IMR-90 (cell line): ENCODE results near the gene OFD1. TPM values are rescaled to one million over a fixed set of nuclear protein-coding genes. Genes with fewer than 3 reads are reported as not detected.

Experiments used
- ATAC-seq: fragments of 200-7000 bp; cut with Tn5 transposase; 2 replicates; pipeline ENCODE4 v1.9.1; 2020; ENCODE audit warnings: low read depth, mild to moderate bottlenecking, moderate library complexity
- BruUV-seq: library from RNA; stranded (reverse); fragments of 400-500 nt; replicated peaks from 2 replicates; lab custom pipeline; 2021; lab: Mats Ljungman, UMichigan
- CTCF ChIA-PET: fragments of 300-600 bp; formaldehyde crosslinking; extraction: SDS; loops from one replicate; lab custom pipeline; 2021; ENCODE audit warnings: antibody characterized with exemption; lab: Yijun Ruan, JAX
- POLR2A ChIA-PET: fragments of 300-600 bp; sonication (Branson Sonifier 250); formaldehyde crosslinking; loops from one replicate; lab custom pipeline; 2022; ENCODE audit warnings: antibody characterized with exemption; ENCODE audit not compliant: unreplicated experiment; lab: Charles Lee
- DNase-seq: peaks from one replicate; pipeline ENCODE4 v3.0.0; 2013
- H2AFZ ChIP-seq: replicated peaks from 2 replicates; pipeline ENCODE3; 2013; ENCODE audit warnings: low read length, mild to moderate bottlenecking; ENCODE audit not compliant: poor library complexity
- H2AK5ac ChIP-seq: 2 replicates; pipeline ENCODE4 v1.6.1; 2013; ENCODE audit warnings: low read depth, low read length, inconsistent platforms
- H2AK9ac ChIP-seq: replicated peaks from 2 replicates; pipeline ENCODE3; 2013; ENCODE audit warnings: mild to moderate bottlenecking, low read depth, low read length, moderate library complexity; ENCODE audit not compliant: poor library complexity
- H2BK120ac ChIP-seq: 2 replicates; pipeline ENCODE4 v1.6.1; 2013; ENCODE audit warnings: low read depth, low read length, inconsistent platforms
- H2BK15ac ChIP-seq: 3 replicates; pipeline ENCODE4 v1.6.1; 2013; ENCODE audit warnings: low read depth, low read length, inconsistent platforms
- H2BK20ac ChIP-seq: 2 replicates; pipeline ENCODE4 v1.6.1; 2013; ENCODE audit warnings: low read depth, mild to moderate bottlenecking, inconsistent platforms, low read length, moderate library complexity
- H2BK5ac ChIP-seq: 2 replicates; pipeline ENCODE4 v1.6.1; 2013; ENCODE audit warnings: mild to moderate bottlenecking, low read depth, low read length, inconsistent platforms; ENCODE audit not compliant: poor library complexity, severe bottlenecking
- H3K14ac ChIP-seq: replicated peaks from 2 replicates; pipeline ENCODE4 v1.6.1; 2013; ENCODE audit warnings: low read depth, low read length, inconsistent platforms
- H3K18ac ChIP-seq: 2 replicates; pipeline ENCODE4 v1.6.1; 2013; ENCODE audit warnings: low read depth, low read length, control low read depth
- H3K23ac ChIP-seq: 2 replicates; pipeline ENCODE4 v1.6.1; 2013; ENCODE audit warnings: low read depth, low read length, inconsistent platforms
- H3K27ac ChIP-seq: 2 replicates; pipeline ENCODE4 v1.5.1; 2013; ENCODE audit warnings: mild to moderate bottlenecking, control low read depth, low read length; ENCODE audit not compliant: insufficient read depth
- H3K27me3 ChIP-seq: 2 replicates; pipeline ENCODE4 v1.6.1; 2013; ENCODE audit warnings: low read length; ENCODE audit not compliant: control insufficient read depth, insufficient read depth
- H3K36me3 ChIP-seq: 2 replicates; pipeline ENCODE4 v1.6.1; 2013; ENCODE audit warnings: low read length, mixed read lengths; ENCODE audit not compliant: control insufficient read depth, insufficient read depth
- H3K4ac ChIP-seq: 2 replicates; pipeline ENCODE4 v1.6.1; 2013; ENCODE audit warnings: low read depth, low read length, inconsistent platforms
- H3K4me1 ChIP-seq: 2 replicates; pipeline ENCODE4 v1.6.1; 2013; ENCODE audit warnings: low read length, mixed read lengths; ENCODE audit not compliant: control insufficient read depth, insufficient read depth
- H3K4me2 ChIP-seq: 2 replicates; pipeline ENCODE4 v1.6.1; 2013; ENCODE audit warnings: low read depth, mild to moderate bottlenecking, control low read depth, low read length, moderate library complexity
- H3K4me3 ChIP-seq: 2 replicates; pipeline ENCODE4 v1.5.1; 2013; ENCODE audit warnings: low read depth, mild to moderate bottlenecking, control low read depth, low read length, moderate library complexity; ENCODE audit not compliant: insufficient read depth
- H3K56ac ChIP-seq: 2 replicates; pipeline ENCODE4 v1.6.1; 2013; ENCODE audit warnings: low read length, inconsistent platforms; ENCODE audit not compliant: insufficient read depth; ENCODE audit errors: extremely low read depth
- H3K79me1 ChIP-seq, 2 experiments: 2 replicates each; pipeline ENCODE4 v1.6.1; 2013; ENCODE audit warnings: low read length in 2 of 2, inconsistent platforms in 1 of 2, low read depth in 1 of 2
- H3K9ac ChIP-seq: 2 replicates; pipeline ENCODE4 v1.6.1; 2013; ENCODE audit warnings: low read depth, low read length, control low read depth
- H3K9me1 ChIP-seq: 2 replicates; pipeline ENCODE4 v1.6.1; 2013; ENCODE audit warnings: low read length, inconsistent platforms; ENCODE audit not compliant: insufficient read depth
- H3K9me3 ChIP-seq: 2 replicates; pipeline ENCODE4 v1.6.1; 2013; ENCODE audit warnings: low read length; ENCODE audit not compliant: control insufficient read depth, insufficient read depth
- H4K20me1 ChIP-seq: 2 replicates; pipeline ENCODE4 v1.6.1; 2013; ENCODE audit warnings: low read length, inconsistent platforms; ENCODE audit not compliant: insufficient read depth
- H4K5ac ChIP-seq: 2 replicates; pipeline ENCODE4 v1.6.1; 2013; ENCODE audit warnings: mild to moderate bottlenecking, low read depth, low read length, control low read depth
- H4K8ac ChIP-seq, 2 experiments: 2 replicates each; pipeline ENCODE4 v1.6.1; 2013; ENCODE audit warnings: low read depth in 2 of 2, low read length in 2 of 2, control low read depth in 1 of 2, inconsistent platforms in 1 of 2
- H4K91ac ChIP-seq: 2 replicates; pipeline ENCODE4 v1.6.1; 2013; ENCODE audit warnings: low read depth, low read length, inconsistent platforms; ENCODE audit not compliant: insufficient read depth
- BHLHE40 ChIP-seq: fragments of 150-350 bp; IDR thresholded peaks from 2 replicates; pipeline ENCODE4 v1.6.1; 2016; ENCODE audit warnings: mild to moderate bottlenecking, low read depth, low read length
- CEBPB ChIP-seq: IDR thresholded peaks from 2 replicates; pipeline ENCODE4 v1.6.1; 2012; ENCODE audit warnings: low read depth, low read length, improper control_type of control experiment
- CHD1 ChIP-seq: IDR thresholded peaks from 2 replicates; pipeline ENCODE4 v1.6.1; 2012; ENCODE audit warnings: low read depth, low read length, improper control_type of control experiment
- FOS ChIP-seq: fragments of 150-350 bp; IDR thresholded peaks from 2 replicates; pipeline ENCODE4 v1.6.1; 2016; ENCODE audit warnings: low read depth, low read length
- MAFK ChIP-seq: IDR thresholded peaks from 2 replicates; pipeline ENCODE4 v1.6.1; 2012; ENCODE audit warnings: low read depth, low read length, improper control_type of control experiment
- MAZ ChIP-seq: IDR thresholded peaks from 2 replicates; pipeline ENCODE4 v1.6.1; 2012; ENCODE audit warnings: low read depth, mild to moderate bottlenecking, low read length, improper control_type of control experiment, moderate library complexity, borderline replicate concordance
- MXI1 ChIP-seq: IDR thresholded peaks from 2 replicates; pipeline ENCODE4 v1.6.1; 2012; ENCODE audit warnings: low read depth, mild to moderate bottlenecking, low read length, moderate library complexity, borderline replicate concordance
- NFE2L2 ChIP-seq: fragments of 150-350 bp; IDR thresholded peaks from 2 replicates; pipeline ENCODE4 v1.6.1; 2016; ENCODE audit warnings: low read depth, mild to moderate bottlenecking, low read length
- POLR2A ChIP-seq: IDR thresholded peaks from 2 replicates; pipeline ENCODE4 v1.6.1; 2012; ENCODE audit warnings: mild to moderate bottlenecking, low read depth, low read length
- RAD21 ChIP-seq: IDR thresholded peaks from 2 replicates; pipeline ENCODE4 v1.6.1; 2012; ENCODE audit warnings: low read length, improper control_type of control experiment
- RCOR1 ChIP-seq: IDR thresholded peaks from 2 replicates; pipeline ENCODE4 v1.6.1; 2012; ENCODE audit warnings: mild to moderate bottlenecking, low read length, improper control_type of control experiment; ENCODE audit not compliant: insufficient replicate concordance
- RFX5 ChIP-seq: IDR thresholded peaks from 2 replicates; pipeline ENCODE4 v1.8.0; 2012; ENCODE audit warnings: low read depth, mild to moderate bottlenecking, low read length, moderate library complexity
- SMC3 ChIP-seq: fragments of 150-350 bp; IDR thresholded peaks from 2 replicates; pipeline ENCODE4 v1.6.1; 2016; ENCODE audit warnings: low read depth, mild to moderate bottlenecking, antibody characterized with exemption, low read length, moderate library complexity
- whole genome bisulfite sequencing, 2 experiments: methylation state at CpG; one replicate each; pipeline versions ENCODE4 v1.1.5 to v1.1.7; 2013; ENCODE audit warnings: missing lambda C conversion rate in 2 of 2; ENCODE audit not compliant: insufficient read length in 1 of 2; ENCODE audit errors: extremely low coverage in 2 of 2; 5-methylcytosine and 5-hydroxymethylcytosine counted together
- dilution Hi-C: fragments of 300-500 bp; cut with HindIII; formaldehyde crosslinking; loops from one replicate; pipeline ENCODE4 v1.14.3; 2018; ENCODE audit warnings: low sequenced_read_pairs; ENCODE audit not compliant: unreplicated experiment
- in situ Hi-C: fragments of 300-500 bp; cut with MboI; formaldehyde crosslinking; loops from 3 replicates; pipeline ENCODE4 v1.14.3; 2019; ENCODE audit warnings: low sequenced_read_pairs, inconsistent platforms, mixed read lengths
- intact Hi-C: fragments of 100-400 bp; cut with micrococcal nuclease; formaldehyde crosslinking; loops from 2 replicates; pipeline ENCODE4 v1.10.0; 2022
- polyA plus RNA-seq, 3 experiments: library from polyadenylated mRNA; depleted of rRNA; stranded (reverse); fragments of >200 nt; gene quantifications; 2 replicates each; pipeline ENCODE4 v1.2.3, GENCODE V29; 2012; ENCODE audit warnings: low replicate concordance in 1 of 3
- total RNA-seq: library from RNA; depleted of rRNA; stranded (reverse); fragments of >200 nt; gene quantifications from 2 replicates; pipeline ENCODE4 v1.2.3, GENCODE V29; 2012
- TF ChIP-seq, protein P1 (sequence below): conservative IDR thresholded peaks from 2 replicates; pipeline ENCODE4 v1.5.1; 2012; ENCODE audit warnings: mild to moderate bottlenecking, low read depth, low read length, improper control_type of control experiment
- TF ChIP-seq, protein P2 (sequence below): fragments of 150-350 bp; IDR thresholded peaks from 2 replicates; pipeline ENCODE4 v1.6.1; 2017; ENCODE audit warnings: mild to moderate bottlenecking, antibody characterized with exemption, low read length, low read depth

Gene OFD1
- total and polyA plus RNA-seq, 2 of the 4 experiments (the other 2 are of a cell fraction): 8.4 to 8.6 TPM

DNA sequence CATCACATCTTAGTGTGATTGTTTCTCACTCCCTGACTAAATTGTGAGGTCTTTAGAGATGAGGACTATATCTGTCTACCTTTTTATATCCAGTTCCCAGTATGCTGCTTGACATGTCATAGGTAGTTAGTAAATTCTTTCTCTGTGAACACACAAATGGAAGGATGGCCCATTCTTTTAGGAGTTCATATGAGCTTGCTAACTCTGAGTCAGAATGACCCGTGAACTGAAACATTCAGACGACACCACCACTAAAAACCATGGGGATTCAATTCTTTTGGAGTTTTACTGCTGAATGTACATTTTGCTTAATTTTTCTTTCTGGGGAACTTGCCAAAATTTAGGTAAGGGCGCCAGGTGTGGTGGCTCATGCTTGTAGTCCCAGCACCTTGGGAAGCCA is 13.9 kb downstream of the OFD1 start:
- Histone ChIP-seq H2BK5ac (no peak overlapping the region), H3K27ac (no peak overlapping the region), H3K79me1 (no peaks in the 10 kb centered on the region), H2BK20ac (no peak overlapping the region), H3K4me3 (no peak overlapping the region), H3K9me3 (no peaks in the 10 kb centered on the region), H3K23ac (no peak overlapping the region), H4K20me1 (no peaks in the 10 kb centered on the region), H3K4me2 (no peak overlapping the region), H2AK9ac (no peak overlapping the region), H3K36me3 (peaks cover 2% of the 10 kb centered on the region), H2BK15ac (no peak overlapping the region), H3K56ac (no peak overlapping the region), H2AK5ac (no peak overlapping the region), H2BK120ac (no peak overlapping the region), H3K4me1 (peaks cover 2% of the 10 kb centered on the region), H3K27me3 (no peaks in the 10 kb centered on the region), H3K9me1 (no peaks in the 10 kb centered on the region), H4K5ac (no peak overlapping the region), H4K91ac (no peak overlapping the region), H4K8ac (no peak overlapping the region), H3K9ac (no peak overlapping the region), H3K4ac (no peak overlapping the region), H3K14ac (no peak overlapping the region), H2AFZ (no peak overlapping the region), H3K18ac (no peak overlapping the region)
- dilution Hi-C loops: no loop called here
- BruUV-seq: no TSS peak
- intact Hi-C loops: loop anchor here (1.0 to 10.0 kb wide), 3 partner anchors 90 to 934 kb away; no protein-coding TSS in a partner anchor
- WGBS, 2 experiments: no CpG with 5 or more reads among the region's 3 CpGs
- DNase-seq (peak; percentile 64), ATAC-seq (no peak)
- ChIA-PET CTCF (no interaction called here), POLR2A (no interaction called here)
- in situ Hi-C loops: loop anchor here (5.0 to 25.0 kb wide), 3 partner anchors 91 to 786 kb away; no protein-coding TSS in a partner anchor
- no peak for TF ChIP-seq NFE2L2
- no peak for TF ChIP-seq RCOR1
- TF ChIP-seq POLR2A: no peak
- TF ChIP-seq, protein P1, sequence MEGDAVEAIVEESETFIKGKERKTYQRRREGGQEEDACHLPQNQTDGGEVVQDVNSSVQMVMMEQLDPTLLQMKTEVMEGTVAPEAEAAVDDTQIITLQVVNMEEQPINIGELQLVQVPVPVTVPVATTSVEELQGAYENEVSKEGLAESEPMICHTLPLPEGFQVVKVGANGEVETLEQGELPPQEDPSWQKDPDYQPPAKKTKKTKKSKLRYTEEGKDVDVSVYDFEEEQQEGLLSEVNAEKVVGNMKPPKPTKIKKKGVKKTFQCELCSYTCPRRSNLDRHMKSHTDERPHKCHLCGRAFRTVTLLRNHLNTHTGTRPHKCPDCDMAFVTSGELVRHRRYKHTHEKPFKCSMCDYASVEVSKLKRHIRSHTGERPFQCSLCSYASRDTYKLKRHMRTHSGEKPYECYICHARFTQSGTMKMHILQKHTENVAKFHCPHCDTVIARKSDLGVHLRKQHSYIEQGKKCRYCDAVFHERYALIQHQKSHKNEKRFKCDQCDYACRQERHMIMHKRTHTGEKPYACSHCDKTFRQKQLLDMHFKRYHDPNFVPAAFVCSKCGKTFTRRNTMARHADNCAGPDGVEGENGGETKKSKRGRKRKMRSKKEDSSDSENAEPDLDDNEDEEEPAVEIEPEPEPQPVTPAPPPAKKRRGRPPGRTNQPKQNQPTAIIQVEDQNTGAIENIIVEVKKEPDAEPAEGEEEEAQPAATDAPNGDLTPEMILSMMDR: no peak
- TF ChIP-seq MXI1: no peak
- TF ChIP-seq MAFK: no peak
- TF ChIP-seq CHD1: no peak
- no peak for TF ChIP-seq CEBPB
- no peak for TF ChIP-seq MAZ
- TF ChIP-seq RFX5: no peak
- TF ChIP-seq FOS: no peak
- TF ChIP-seq, protein P2, sequence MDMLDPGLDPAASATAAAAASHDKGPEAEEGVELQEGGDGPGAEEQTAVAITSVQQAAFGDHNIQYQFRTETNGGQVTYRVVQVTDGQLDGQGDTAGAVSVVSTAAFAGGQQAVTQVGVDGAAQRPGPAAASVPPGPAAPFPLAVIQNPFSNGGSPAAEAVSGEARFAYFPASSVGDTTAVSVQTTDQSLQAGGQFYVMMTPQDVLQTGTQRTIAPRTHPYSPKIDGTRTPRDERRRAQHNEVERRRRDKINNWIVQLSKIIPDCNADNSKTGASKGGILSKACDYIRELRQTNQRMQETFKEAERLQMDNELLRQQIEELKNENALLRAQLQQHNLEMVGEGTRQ: no peak
- TF ChIP-seq SMC3: no peak
- TF ChIP-seq RAD21: no peak
- no peak for TF ChIP-seq BHLHE40
